GM12872 (cell line): ENCODE measurements around the gene CHST3.

ENCODE experiments used
- TF ChIP-seq, protein P1 (sequence below): IDR thresholded peaks from 3 replicates; pipeline ENCODE4 v1.5.1; 2011; ENCODE audit warnings: low read depth, mild to moderate bottlenecking, low read length, moderate library complexity; ENCODE audit not compliant: insufficient read depth

CHST3 gene

DNA sequence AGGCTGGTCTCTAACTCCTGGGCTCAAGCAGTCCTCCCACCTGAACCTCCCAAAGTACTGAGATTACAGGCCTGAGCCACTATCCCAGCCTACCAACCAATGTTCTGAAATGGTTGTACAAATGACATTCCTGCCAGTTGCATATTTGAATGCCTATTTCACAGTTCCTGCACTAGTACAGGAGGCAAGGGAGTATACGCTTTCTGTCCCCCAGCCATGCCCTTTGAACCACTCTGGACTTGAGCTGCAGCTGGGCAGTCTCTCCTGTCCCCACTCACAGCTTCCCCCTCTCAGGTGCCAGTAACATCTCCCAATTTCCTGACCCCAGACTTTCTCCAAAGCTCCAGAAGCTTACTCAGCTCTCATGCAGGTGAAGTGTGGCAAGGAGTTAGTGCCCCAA is 65.2 kb downstream of the CHST3 start:
- TF ChIP-seq, protein P1, sequence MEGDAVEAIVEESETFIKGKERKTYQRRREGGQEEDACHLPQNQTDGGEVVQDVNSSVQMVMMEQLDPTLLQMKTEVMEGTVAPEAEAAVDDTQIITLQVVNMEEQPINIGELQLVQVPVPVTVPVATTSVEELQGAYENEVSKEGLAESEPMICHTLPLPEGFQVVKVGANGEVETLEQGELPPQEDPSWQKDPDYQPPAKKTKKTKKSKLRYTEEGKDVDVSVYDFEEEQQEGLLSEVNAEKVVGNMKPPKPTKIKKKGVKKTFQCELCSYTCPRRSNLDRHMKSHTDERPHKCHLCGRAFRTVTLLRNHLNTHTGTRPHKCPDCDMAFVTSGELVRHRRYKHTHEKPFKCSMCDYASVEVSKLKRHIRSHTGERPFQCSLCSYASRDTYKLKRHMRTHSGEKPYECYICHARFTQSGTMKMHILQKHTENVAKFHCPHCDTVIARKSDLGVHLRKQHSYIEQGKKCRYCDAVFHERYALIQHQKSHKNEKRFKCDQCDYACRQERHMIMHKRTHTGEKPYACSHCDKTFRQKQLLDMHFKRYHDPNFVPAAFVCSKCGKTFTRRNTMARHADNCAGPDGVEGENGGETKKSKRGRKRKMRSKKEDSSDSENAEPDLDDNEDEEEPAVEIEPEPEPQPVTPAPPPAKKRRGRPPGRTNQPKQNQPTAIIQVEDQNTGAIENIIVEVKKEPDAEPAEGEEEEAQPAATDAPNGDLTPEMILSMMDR = no peak

DNA sequence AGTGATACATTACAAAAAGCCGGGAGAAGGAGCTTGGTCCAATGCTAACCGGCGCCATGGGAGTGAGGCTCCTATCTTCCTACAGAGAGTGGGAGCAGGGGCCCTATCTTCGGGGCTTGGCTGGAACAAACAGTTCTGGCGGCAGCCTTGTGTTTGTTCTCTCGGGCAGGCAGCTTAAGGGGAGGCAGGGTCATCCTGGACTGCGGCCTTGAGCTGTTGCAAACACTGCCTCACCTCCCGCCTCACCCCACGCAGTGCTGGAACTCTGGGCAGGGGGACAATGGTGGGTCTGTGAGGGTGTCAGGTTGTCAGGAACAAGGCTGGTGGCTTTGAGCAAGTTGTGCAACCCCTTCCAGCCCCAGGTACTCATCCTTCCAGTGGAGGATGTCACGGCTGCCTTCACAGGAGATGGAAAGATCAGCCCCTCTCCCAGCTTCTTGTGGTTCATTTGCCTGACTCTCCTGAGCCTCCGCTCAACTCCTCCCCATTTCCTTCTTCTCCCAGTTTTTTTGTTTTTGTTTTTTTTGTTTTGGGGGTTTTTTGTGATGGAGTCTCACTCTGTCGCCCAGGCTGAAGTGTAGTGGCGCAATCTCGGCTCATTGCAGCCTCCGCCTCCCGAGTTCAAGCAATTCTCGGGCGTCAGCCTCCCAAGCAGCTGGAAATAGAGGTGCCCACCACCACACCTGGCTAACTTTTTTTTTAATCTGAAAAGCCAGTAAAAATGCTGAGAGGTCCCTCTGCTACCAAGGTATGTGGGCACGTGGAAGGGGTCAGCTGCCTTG is 66.8 kb downstream of the CHST3 start:
- TF ChIP-seq, protein P1 = no peak

DNA sequence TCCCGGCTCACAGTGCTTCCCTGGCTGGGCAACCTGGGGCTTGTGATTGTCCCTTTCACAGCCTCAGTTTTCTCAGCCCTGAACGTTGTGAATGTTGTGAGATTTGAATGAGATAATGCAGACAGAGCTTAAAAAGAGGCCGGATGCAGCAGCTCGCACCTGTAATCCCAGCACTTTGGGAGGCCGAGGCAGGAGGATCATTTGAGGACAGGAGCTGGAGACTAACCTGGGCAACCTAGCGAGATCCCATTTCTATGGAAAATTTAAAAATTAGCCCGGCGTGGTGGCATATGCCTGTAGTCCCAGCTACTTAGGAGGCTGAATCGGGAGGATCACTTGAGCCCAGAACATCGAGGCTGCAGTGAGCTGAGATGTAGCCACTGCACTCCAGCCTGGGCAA is 67.5 kb downstream of the CHST3 start:
- TF ChIP-seq, protein P1 = no peak

DNA sequence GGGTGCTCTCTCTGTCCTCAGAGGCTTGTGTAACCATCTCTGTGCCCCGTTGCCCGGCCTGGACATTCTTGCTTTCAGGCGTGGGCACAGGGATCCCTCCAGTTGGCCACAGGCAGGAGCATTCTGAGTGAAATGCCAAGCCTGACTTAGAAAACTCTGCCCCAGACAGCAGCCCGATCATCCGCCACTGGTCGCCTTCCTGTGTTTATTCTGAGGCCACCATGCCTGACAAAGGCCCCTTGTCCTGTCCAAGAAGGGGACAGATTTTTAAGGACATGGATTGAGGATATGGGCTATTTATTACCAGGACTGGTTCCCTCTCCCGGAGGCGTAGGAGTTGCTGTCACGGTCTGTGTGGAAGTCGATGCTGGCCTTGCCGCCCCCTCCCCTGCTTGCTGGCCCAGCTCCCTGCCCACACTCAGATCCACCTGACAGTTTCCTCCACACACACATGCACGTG is 69.9 kb downstream of the CHST3 start:
- TF ChIP-seq, protein P1 = no peak

DNA sequence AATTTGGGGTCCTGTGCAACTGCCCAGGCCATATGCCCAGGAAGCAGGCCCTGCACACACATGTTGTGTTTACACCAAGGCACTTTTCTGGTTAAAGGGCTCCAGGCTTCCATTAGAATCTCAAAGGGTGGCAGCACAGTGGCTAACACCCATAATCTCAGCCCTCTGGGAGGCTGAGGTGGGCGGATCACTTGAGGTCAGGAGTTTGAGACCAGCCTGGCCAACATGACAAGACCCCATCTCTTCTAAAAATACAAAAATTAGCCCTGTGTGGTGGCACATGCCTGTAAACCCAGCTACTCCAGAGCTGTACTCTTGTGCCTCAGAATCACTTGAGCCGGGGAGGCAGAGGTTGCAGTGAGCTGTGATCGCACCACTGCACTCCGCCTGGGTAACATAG is 70.6 kb downstream of the CHST3 start:
- TF ChIP-seq, protein P1 = no peak

DNA sequence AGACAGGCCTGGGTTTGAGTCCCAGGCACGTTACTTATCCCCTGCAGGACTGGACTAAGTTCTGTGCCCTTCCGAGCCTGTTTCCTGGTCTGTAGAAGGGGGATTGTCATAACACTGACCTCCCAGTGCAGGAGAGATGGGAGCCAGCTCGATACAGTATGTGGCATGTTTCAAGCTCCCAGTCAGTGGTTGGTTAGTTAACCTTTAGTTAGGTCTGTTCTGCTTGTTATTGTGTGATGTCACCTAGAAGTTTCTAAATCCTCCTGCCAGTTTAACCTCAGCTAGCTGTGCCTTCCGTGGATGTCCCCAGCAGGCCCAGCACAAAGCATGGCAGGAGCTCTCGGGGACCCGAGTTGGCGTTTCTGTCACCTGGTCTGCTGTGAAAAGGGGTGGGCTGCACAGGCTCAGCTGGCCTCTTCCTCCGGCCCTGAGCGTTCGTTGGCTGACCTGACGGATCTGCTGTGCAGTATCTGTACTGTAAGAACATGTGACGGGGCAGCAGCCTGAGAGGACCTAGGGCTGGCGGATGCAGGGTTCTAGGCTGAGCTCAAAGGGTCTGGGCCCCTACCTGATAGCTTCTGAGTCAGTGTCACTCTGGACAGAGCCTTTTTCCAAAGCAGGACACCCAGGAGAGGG is 71.2 kb downstream of the CHST3 start:
- TF ChIP-seq, protein P1 = no peak

DNA sequence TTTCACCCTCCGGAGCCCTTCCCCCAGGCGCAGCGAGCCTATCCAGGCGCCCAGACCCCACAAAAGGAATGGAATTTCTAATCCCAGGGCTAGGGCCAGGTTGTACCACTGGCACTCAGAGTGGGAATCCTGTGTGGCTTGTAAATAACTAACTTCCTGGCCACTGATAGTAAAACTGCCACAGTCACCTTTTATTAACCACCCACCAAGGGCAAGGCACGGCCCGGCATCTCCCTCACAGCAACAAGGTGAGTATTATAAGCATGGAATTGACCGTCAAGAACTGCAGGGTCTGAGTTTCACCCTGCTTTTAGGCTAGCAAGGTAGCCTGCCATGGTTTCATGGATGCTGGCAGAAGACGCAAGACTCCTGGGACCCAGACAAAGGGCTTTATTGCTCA is 73.1 kb downstream of the CHST3 start:
- TF ChIP-seq, protein P1 = no peak
